WTC11 (cell line): ENCODE data around the gene CADM4.

Source experiments
- CTCF ChIP-seq: fragments of 200-600 bp; IDR thresholded peaks from 2 replicates; pipeline ENCODE4 v1.8.0; 2022; ENCODE audit warnings: antibody characterized with exemption
- JUN ChIP-seq: sonication (generic); formaldehyde crosslinking; IDR thresholded peaks from 2 replicates; pipeline ENCODE4 v1.8.0; 2023; ENCODE audit warnings: mild to moderate bottlenecking, missing genetic modification reagents
- MAX ChIP-seq: sonication (generic); formaldehyde crosslinking; IDR thresholded peaks from 2 replicates; pipeline ENCODE4 v1.8.0; 2022; ENCODE audit warnings: mild to moderate bottlenecking, missing genetic modification reagents
- NFYB ChIP-seq: sonication (generic); formaldehyde crosslinking; conservative IDR thresholded peaks from 2 replicates; pipeline ENCODE4 v1.8.0; 2022; ENCODE audit warnings: low read depth, missing genetic modification reagents
- SP1 ChIP-seq: sonication (generic); formaldehyde crosslinking; conservative IDR thresholded peaks from 2 replicates; pipeline ENCODE4 v1.8.1; 2022; ENCODE audit warnings: missing genetic modification reagents
- TCF7 ChIP-seq: sonication (generic); formaldehyde crosslinking; IDR thresholded peaks from 2 replicates; pipeline ENCODE4 v1.8.0; 2022; ENCODE audit warnings: mild to moderate bottlenecking, low read depth, missing genetic modification reagents, moderate library complexity
- TEAD4 ChIP-seq: sonication (generic); formaldehyde crosslinking; IDR thresholded peaks from 2 replicates; pipeline ENCODE4 v1.8.0; 2022; ENCODE audit warnings: mild to moderate bottlenecking, missing genetic modification reagents
- ZNF263 ChIP-seq: sonication (generic); formaldehyde crosslinking; IDR thresholded peaks from 2 replicates; pipeline ENCODE4 v1.8.1; 2022; ENCODE audit warnings: low read depth, mild to moderate bottlenecking, moderate library complexity, missing genetic modification reagents
- TF ChIP-seq, protein P1 (sequence below): sonication (generic); formaldehyde crosslinking; IDR thresholded peaks from 2 replicates; pipeline ENCODE4 v1.8.1; 2023; ENCODE audit warnings: mild to moderate bottlenecking, missing genetic modification reagents, moderate library complexity

DNA sequence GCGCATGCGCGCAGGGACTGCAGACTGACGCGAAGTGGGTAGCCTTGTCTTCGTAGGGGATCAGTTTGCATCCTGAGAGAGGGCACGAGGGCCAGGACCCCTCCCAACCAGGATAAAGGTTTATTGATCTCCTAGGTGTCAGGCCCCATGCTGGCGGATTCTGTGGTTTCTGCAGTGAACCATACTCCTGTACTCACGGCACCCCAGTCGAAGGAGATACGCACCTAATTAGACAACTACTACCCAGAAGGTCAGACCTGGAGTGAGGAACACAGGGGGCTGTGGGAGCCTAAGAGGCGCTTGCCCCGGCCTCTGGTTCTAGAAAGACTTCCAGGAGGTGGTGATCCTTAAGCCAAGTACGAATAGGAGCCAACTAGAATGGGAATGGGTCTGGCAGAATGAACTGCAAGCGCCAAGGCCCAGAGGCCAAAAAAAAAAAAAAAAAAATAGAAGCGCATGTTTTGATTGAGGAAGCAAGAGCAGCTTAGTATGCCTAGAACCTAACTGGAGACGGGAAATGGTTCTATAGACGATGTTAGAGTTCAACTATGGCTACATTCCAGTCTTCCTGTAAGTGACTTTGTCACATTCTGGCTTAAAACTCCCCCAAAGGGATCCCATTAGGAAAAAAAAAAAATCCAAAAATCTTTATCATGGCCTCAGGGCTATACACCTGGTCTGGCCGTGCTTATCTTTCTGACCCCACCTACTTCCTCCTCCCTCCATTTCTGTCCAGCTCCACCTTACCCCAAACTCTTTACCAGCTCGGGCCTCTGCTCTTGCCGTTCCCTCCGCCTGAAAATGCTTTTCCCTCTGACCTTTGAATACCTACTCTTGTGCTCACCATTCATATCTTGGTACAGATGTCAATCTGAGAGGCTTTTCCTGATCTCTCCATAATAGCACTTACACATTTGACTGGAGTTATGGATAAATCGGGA, 19.3 kb downstream of the CADM4 start:
- TF ChIP-seq CTCF (no peak), SP1 (CRISPR knock-in tag) (no peak), JUN (CRISPR knock-in tag) (no peak), TCF7 (CRISPR knock-in tag) (no peak), TEAD4 (CRISPR knock-in tag) (no peak), MAX (CRISPR knock-in tag) (peak; percentile 32; the same call in 1 of the 2 replicates), ZNF263 (no peak), NFYB (CRISPR knock-in tag) (no peak)
- TF ChIP-seq, protein P1, sequence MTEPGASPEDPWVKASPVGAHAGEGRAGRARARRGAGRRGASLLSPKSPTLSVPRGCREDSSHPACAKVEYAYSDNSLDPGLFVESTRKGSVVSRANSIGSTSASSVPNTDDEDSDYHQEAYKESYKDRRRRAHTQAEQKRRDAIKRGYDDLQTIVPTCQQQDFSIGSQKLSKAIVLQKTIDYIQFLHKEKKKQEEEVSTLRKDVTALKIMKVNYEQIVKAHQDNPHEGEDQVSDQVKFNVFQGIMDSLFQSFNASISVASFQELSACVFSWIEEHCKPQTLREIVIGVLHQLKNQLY (CRISPR knock-in tag) = no peak
